NCI-H82 (cell line): ENCODE data around the gene MEN1.

Source experiments
- DNase-seq: peaks from one replicate; lab custom pipeline; 2025; lab: John Stamatoyannopoulos, UW

Gene MEN1

GRCh38 chr11:64784813-64785581, 25.4 kb downstream of the MEN1 start:
- DNase-seq, result no peak

- peak; percentile 100 for DNase-seq
Observed at GRCh38 chr11:64778473-64779298, 31.7 kb downstream of the MEN1 start, which contains the start of gene SF1. Gene SF1, minus strand, starts transcription at chr11:64778542. Its CDS starts 150 bp downstream, at chr11:64778392.

- no peak for DNase-seq
Observed at GRCh38 chr11:64778223-64778472, 32.2 kb downstream of the MEN1 start.

- peak; percentile 81 for DNase-seq
Observed at GRCh38 chr11:64777449-64778222, 32.7 kb downstream of the MEN1 start.

GRCh38 chr11:64776875-64777274, 33.5 kb downstream of the MEN1 start:
- DNase-seq, result no peak

- DNase-seq, result no peak
Observed at GRCh38 chr11:64776425-64776824, 33.9 kb downstream of the MEN1 start.

- no peak for DNase-seq
Observed at GRCh38 chr11:64774144-64774543, 36.2 kb downstream of the MEN1 start.

GRCh38 chr11:64772303-64773018, 37.9 kb downstream of the MEN1 start:
- DNase-seq, result no peak

GRCh38 chr11:64771861-64772260, 38.5 kb downstream of the MEN1 start:
- no peak for DNase-seq

GRCh38 chr11:64770120-64770519, 40.2 kb downstream of the MEN1 start:
- no peak for DNase-seq

- DNase-seq, result no peak
Observed at GRCh38 chr11:64769283-64769682, 41.1 kb downstream of the MEN1 start.

GRCh38 chr11:64768300-64768694, 42.1 kb downstream of the MEN1 start:
- no peak for DNase-seq

- peak; percentile 77 for DNase-seq
Observed at GRCh38 chr11:64767344-64768299, 42.7 kb downstream of the MEN1 start.

GRCh38 chr11:64766881-64767280, 43.5 kb downstream of the MEN1 start:
- no peak for DNase-seq

GRCh38 chr11:64765851-64766665, 44.3 kb downstream of the MEN1 start:
- no peak for DNase-seq

GRCh38 chr11:64765291-64765850, 45.0 kb downstream of the MEN1 start:
- DNase-seq, result no peak

GRCh38 chr11:64764753-64765152, 45.6 kb downstream of the MEN1 start:
- DNase-seq, result no peak

- DNase-seq, result no peak
Observed at GRCh38 chr11:64764040-64764611, 46.2 kb downstream of the MEN1 start.

GRCh38 chr11:64763526-64764039, 46.8 kb downstream of the MEN1 start:
- no peak for DNase-seq
